ENCODE data around the gene TIMM50.

TIMM50 gene

GRCh38 chr19:39467941-39468340 is 12.7 kb upstream of the TIMM50 start:
- WGBS (ENCODE audit: extremely low coverage, insufficient coverage, low lambda C conversion rate): no CpG with 5 or more reads among the region's 7 CpGs
- H3K23ac ChIP-seq (ENCODE audit: low read length): no peak overlapping the region
- no peak overlapping the region for H3K27ac ChIP-seq (ENCODE audit: low read depth, low read length)
- H3K18ac ChIP-seq (ENCODE audit: low read length): no peak overlapping the region
- no peak overlapping the region for H3K4me2 ChIP-seq (ENCODE audit: low read length)
- DNase-seq: no peak
- no peak overlapping the region for H2BK120ac ChIP-seq (ENCODE audit: low read depth, low read length)
- H3K79me2 ChIP-seq (ENCODE audit: control insufficient read depth, insufficient read depth, low read length): no peaks in the 10 kb centered on the region
- H2BK15ac ChIP-seq (replicated peaks; ENCODE audit: low read depth): no peak overlapping the region
- no peak overlapping the region for H3K9ac ChIP-seq (ENCODE audit: low read length)
- H3K79me1 ChIP-seq (ENCODE audit: low read length): peaks cover 2% of the 10 kb centered on the region
- no peaks in the 10 kb centered on the region for H3K4me1 ChIP-seq (ENCODE audit: control insufficient read depth, low read depth, low read length)
- H3K4me3 ChIP-seq (ENCODE audit: low read length): no peak overlapping the region
- H2BK5ac ChIP-seq (ENCODE audit: low read length): no peak overlapping the region
- H4K5ac ChIP-seq (ENCODE audit: low read length): no peak overlapping the region
- no peak overlapping the region for H2AK5ac ChIP-seq (ENCODE audit: low read length)
- H3K27me3 ChIP-seq (ENCODE audit: insufficient read depth, low read length, poor library complexity): no peaks in the 10 kb centered on the region
- no peak overlapping the region for H4K8ac ChIP-seq (ENCODE audit: low read depth, low read length)
- H3K4ac ChIP-seq (ENCODE audit: low read depth, low read length): no peak overlapping the region
- H3K56ac ChIP-seq (ENCODE audit: low read length): no peak overlapping the region
- peaks cover 28% of the 10 kb centered on the region for H3K36me3 ChIP-seq (ENCODE audit: control insufficient read depth, insufficient read depth, low read length)

- H3K4me3 ChIP-seq (ENCODE audit: low read length): no peak overlapping the region
- H3K56ac ChIP-seq (ENCODE audit: low read length): no peak overlapping the region
- no peak overlapping the region for H2BK5ac ChIP-seq (ENCODE audit: low read length)
- WGBS (ENCODE audit: extremely low coverage, insufficient coverage, low lambda C conversion rate): no CpG with 5 or more reads among the region's 11 CpGs
- H3K27me3 ChIP-seq (ENCODE audit: insufficient read depth, low read length, poor library complexity): no peaks in the 10 kb centered on the region
- H3K4me1 ChIP-seq (ENCODE audit: control insufficient read depth, low read depth, low read length): no peaks in the 10 kb centered on the region
- no peak overlapping the region for H4K5ac ChIP-seq (ENCODE audit: low read length)
- no peak overlapping the region for H3K27ac ChIP-seq (ENCODE audit: low read depth, low read length)
- no peak overlapping the region for H3K9ac ChIP-seq (ENCODE audit: low read length)
- H3K18ac ChIP-seq (ENCODE audit: low read length): no peak overlapping the region
- no peak overlapping the region for H4K8ac ChIP-seq (ENCODE audit: low read depth, low read length)
- H3K79me2 ChIP-seq (ENCODE audit: control insufficient read depth, insufficient read depth, low read length): no peaks in the 10 kb centered on the region
- H2AK5ac ChIP-seq (ENCODE audit: low read length): no peak overlapping the region
- no peak overlapping the region for H2BK120ac ChIP-seq (ENCODE audit: low read depth, low read length)
- H3K79me1 ChIP-seq (ENCODE audit: low read length): peaks cover 2% of the 10 kb centered on the region
- H3K4ac ChIP-seq (ENCODE audit: low read depth, low read length): no peak overlapping the region
- H3K36me3 ChIP-seq (ENCODE audit: control insufficient read depth, insufficient read depth, low read length): peaks cover 28% of the 10 kb centered on the region
- H3K23ac ChIP-seq (ENCODE audit: low read length): no peak overlapping the region
- no peak overlapping the region for H3K4me2 ChIP-seq (ENCODE audit: low read length)
- no peak overlapping the region for H2BK15ac ChIP-seq (replicated peaks; ENCODE audit: low read depth)
- DNase-seq: peak; percentile 52
Observed at GRCh38 chr19:39469036-39469435, 11.6 kb upstream of the TIMM50 start.

GRCh38 chr19:39469567-39469966 is 11.1 kb upstream of the TIMM50 start:
- Histone ChIP-seq H3K36me3 (ENCODE audit: control insufficient read depth, insufficient read depth, low read length) (peaks cover 30% of the 10 kb centered on the region), H2BK5ac (ENCODE audit: low read length) (no peak overlapping the region), H2AK5ac (ENCODE audit: low read length) (no peak overlapping the region), H3K56ac (ENCODE audit: low read length) (no peak overlapping the region), H3K23ac (ENCODE audit: low read length) (no peak overlapping the region), H3K79me2 (ENCODE audit: control insufficient read depth, insufficient read depth, low read length) (no peaks in the 10 kb centered on the region), H3K4ac (ENCODE audit: low read depth, low read length) (no peak overlapping the region), H2BK15ac (replicated peaks; ENCODE audit: low read depth) (no peak overlapping the region), H3K4me1 (ENCODE audit: control insufficient read depth, low read depth, low read length) (no peaks in the 10 kb centered on the region), H3K4me3 (ENCODE audit: low read length) (no peak overlapping the region), H3K27me3 (ENCODE audit: insufficient read depth, low read length, poor library complexity) (no peaks in the 10 kb centered on the region), H3K18ac (ENCODE audit: low read length) (no peak overlapping the region), H4K8ac (ENCODE audit: low read depth, low read length) (no peak overlapping the region), H3K9ac (ENCODE audit: low read length) (no peak overlapping the region), H3K4me2 (ENCODE audit: low read length) (no peak overlapping the region), H2BK120ac (ENCODE audit: low read depth, low read length) (no peak overlapping the region), H3K79me1 (ENCODE audit: low read length) (peaks cover 2% of the 10 kb centered on the region), H4K5ac (ENCODE audit: low read length) (no peak overlapping the region), H3K27ac (ENCODE audit: low read depth, low read length) (no peak overlapping the region)
- DNase-seq: no peak
- WGBS (ENCODE audit: extremely low coverage, insufficient coverage, low lambda C conversion rate): no CpG with 5 or more reads among the region's 6 CpGs

GRCh38 chr19:39470724-39471339 is 9.8 kb upstream of the TIMM50 start:
- no peak overlapping the region for H3K56ac ChIP-seq (ENCODE audit: low read length)
- H4K5ac ChIP-seq (ENCODE audit: low read length): no peak overlapping the region
- H3K4ac ChIP-seq (ENCODE audit: low read depth, low read length): no peak overlapping the region
- H2BK5ac ChIP-seq (ENCODE audit: low read length): no peak overlapping the region
- no peaks in the 10 kb centered on the region for H3K4me1 ChIP-seq (ENCODE audit: control insufficient read depth, low read depth, low read length)
- H3K23ac ChIP-seq (ENCODE audit: low read length): no peak overlapping the region
- no peaks in the 10 kb centered on the region for H3K27me3 ChIP-seq (ENCODE audit: insufficient read depth, low read length, poor library complexity)
- no peak overlapping the region for H3K27ac ChIP-seq (ENCODE audit: low read depth, low read length)
- no peak for DNase-seq
- no peak overlapping the region for H2BK15ac ChIP-seq (replicated peaks; ENCODE audit: low read depth)
- H3K18ac ChIP-seq (ENCODE audit: low read length): no peak overlapping the region
- H3K36me3 ChIP-seq (ENCODE audit: control insufficient read depth, insufficient read depth, low read length): peaks cover 26% of the 10 kb centered on the region
- no peak overlapping the region for H2AK5ac ChIP-seq (ENCODE audit: low read length)
- H3K79me2 ChIP-seq (ENCODE audit: control insufficient read depth, insufficient read depth, low read length): no peaks in the 10 kb centered on the region
- no peak overlapping the region for H4K8ac ChIP-seq (ENCODE audit: low read depth, low read length)
- no peak overlapping the region for H3K4me3 ChIP-seq (ENCODE audit: low read length)
- H3K9ac ChIP-seq (ENCODE audit: low read length): no peak overlapping the region
- no peak overlapping the region for H2BK120ac ChIP-seq (ENCODE audit: low read depth, low read length)
- no peaks in the 10 kb centered on the region for H3K79me1 ChIP-seq (ENCODE audit: low read length)
- WGBS (ENCODE audit: extremely low coverage, insufficient coverage, low lambda C conversion rate): no CpG with 5 or more reads among the region's 7 CpGs
- no peak overlapping the region for H3K4me2 ChIP-seq (ENCODE audit: low read length)

GRCh38 chr19:39471756-39472536 is 8.7 kb upstream of the TIMM50 start:
- Histone ChIP-seq H3K27me3 (ENCODE audit: insufficient read depth, low read length, poor library complexity) (no peaks in the 10 kb centered on the region), H2BK5ac (ENCODE audit: low read length) (no peak overlapping the region), H3K4me2 (ENCODE audit: low read length) (no peak overlapping the region), H3K4me3 (ENCODE audit: low read length) (no peak overlapping the region), H3K79me1 (ENCODE audit: low read length) (no peaks in the 10 kb centered on the region), H3K56ac (ENCODE audit: low read length) (no peak overlapping the region), H3K4ac (ENCODE audit: low read depth, low read length) (no peak overlapping the region), H3K4me1 (ENCODE audit: control insufficient read depth, low read depth, low read length) (no peaks in the 10 kb centered on the region), H2BK15ac (replicated peaks; ENCODE audit: low read depth) (no peak overlapping the region), H3K36me3 (ENCODE audit: control insufficient read depth, insufficient read depth, low read length) (peaks cover 22% of the 10 kb centered on the region), H3K27ac (ENCODE audit: low read depth, low read length) (no peak overlapping the region), H2BK120ac (ENCODE audit: low read depth, low read length) (no peak overlapping the region), H3K18ac (ENCODE audit: low read length) (no peak overlapping the region), H4K5ac (ENCODE audit: low read length) (no peak overlapping the region), H3K23ac (ENCODE audit: low read length) (no peak overlapping the region), H3K79me2 (ENCODE audit: control insufficient read depth, insufficient read depth, low read length) (no peaks in the 10 kb centered on the region), H4K8ac (ENCODE audit: low read depth, low read length) (no peak overlapping the region), H3K9ac (ENCODE audit: low read length) (no peak overlapping the region), H2AK5ac (ENCODE audit: low read length) (no peak overlapping the region)
- DNase-seq: no peak
- WGBS (ENCODE audit: extremely low coverage, insufficient coverage, low lambda C conversion rate): no CpG with 5 or more reads among the region's 8 CpGs
